ENCODE measurements around the gene DGKD.

DGKD gene

DNA sequence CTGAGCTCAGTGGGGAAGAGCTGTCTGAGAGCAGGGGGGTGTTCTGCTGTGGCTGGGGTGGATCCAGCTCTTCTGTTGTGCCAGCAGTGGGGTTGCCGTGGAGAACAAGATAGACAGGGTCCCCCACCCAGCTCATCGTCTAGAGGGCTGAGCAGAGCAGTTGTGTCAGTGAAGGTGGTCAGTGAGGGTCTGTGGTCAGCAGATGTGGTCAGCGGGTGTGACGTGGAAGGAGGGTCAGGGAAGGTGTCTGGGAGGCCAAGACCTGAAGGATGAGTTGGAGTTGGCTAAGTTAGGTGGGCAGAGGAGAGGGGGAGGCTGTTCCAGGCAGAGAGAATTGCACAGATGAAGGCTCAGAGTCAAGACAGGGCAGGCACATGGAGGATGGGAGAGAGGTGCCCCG is 103.1 kb downstream of the DGKD start:
- TF ChIP-seq POLR2A (IDR thresholded peaks at IDR 0.05; ENCODE audit: low read depth, low read length) = no peak
- TF ChIP-seq POLR2AphosphoS5 (IDR thresholded peaks at IDR 0.05; ENCODE audit: low read depth, low read length) = no peak
- no peak for TF ChIP-seq SPI1 (IDR thresholded peaks at IDR 0.05; ENCODE audit: low read depth, low read length)
- no peak for TF ChIP-seq PAX5 (IDR thresholded peaks at IDR 0.05; ENCODE audit: insufficient read depth, low read length, severe bottlenecking)
- TF ChIP-seq POU2F2 (IDR thresholded peaks at IDR 0.05; ENCODE audit: low read depth, low read length) = no peak
- TF ChIP-seq TAF1 (IDR thresholded peaks at IDR 0.05; ENCODE audit: low read depth, low read length) = no peak
- DNase-seq (ENCODE audit: insufficient read length, low spot score) = no peak
- FAIRE-seq = no peak

DNA sequence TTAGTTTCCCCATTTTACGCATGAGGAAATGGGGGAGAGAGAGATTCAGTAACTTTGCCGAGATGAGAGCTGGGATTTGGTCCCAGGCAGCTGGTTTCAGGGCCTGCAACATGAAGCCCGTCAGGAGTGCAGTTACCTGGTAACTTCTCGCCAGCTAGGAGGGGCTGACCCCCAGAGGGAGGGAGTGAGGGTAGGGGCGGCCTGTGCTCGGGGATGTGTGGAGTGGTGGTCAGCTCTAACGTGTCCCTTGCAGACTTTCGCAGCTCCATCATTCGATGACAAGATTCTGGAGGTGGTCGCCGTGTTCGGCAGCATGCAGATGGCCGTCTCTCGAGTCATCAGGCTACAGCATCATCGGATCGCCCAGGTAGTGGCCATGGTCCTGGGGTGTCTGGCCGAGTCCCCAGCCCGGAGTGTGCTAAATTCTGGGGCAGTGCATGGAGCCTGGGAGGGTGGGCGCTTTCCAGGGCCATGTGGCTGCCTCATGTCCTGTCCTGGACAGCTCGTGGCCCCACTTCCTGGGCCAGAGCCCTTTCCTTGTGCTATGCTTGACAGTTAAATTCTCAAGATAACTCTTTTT is 103.8 kb downstream of the DGKD start:
- TF ChIP-seq POLR2A (IDR thresholded peaks at IDR 0.05; ENCODE audit: low read depth, low read length) (no peak), SPI1 (IDR thresholded peaks at IDR 0.05; ENCODE audit: low read depth, low read length) (no peak), PAX5 (IDR thresholded peaks at IDR 0.05; ENCODE audit: insufficient read depth, low read length, severe bottlenecking) (no peak), POU2F2 (IDR thresholded peaks at IDR 0.05; ENCODE audit: low read depth, low read length) (no peak), POLR2AphosphoS5 (IDR thresholded peaks at IDR 0.05; ENCODE audit: low read depth, low read length) (no peak), TAF1 (IDR thresholded peaks at IDR 0.05; ENCODE audit: low read depth, low read length) (no peak)
- DNase-seq (ENCODE audit: insufficient read length, low spot score) (no peak), FAIRE-seq (no peak)

DNA sequence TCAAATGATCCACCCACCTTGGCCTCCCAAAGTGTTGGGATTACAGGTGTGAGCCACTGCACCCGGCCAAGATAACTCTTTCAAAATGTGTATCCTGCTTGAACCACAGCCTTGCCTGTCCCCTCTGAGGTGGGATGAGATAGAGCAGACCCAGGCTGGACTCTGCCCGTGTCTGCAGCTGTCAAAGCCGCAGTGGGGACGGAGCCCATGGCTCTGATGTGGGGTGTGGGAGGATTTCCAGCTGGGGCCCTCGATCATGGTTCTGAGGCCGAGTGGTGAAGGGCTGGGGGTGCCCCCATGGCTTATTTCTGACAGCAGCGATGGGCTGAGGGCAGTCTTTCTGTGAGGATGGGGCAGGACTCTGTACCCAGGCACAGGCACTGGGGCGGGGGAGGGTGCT is 104.5 kb downstream of the DGKD start:
- DNase-seq (ENCODE audit: insufficient read length, low spot score) (no peak), FAIRE-seq (no peak)
- TF ChIP-seq SPI1 (IDR thresholded peaks at IDR 0.05; ENCODE audit: low read depth, low read length) (no peak), POLR2AphosphoS5 (IDR thresholded peaks at IDR 0.05; ENCODE audit: low read depth, low read length) (no peak), TAF1 (IDR thresholded peaks at IDR 0.05; ENCODE audit: low read depth, low read length) (no peak), POU2F2 (IDR thresholded peaks at IDR 0.05; ENCODE audit: low read depth, low read length) (no peak), PAX5 (IDR thresholded peaks at IDR 0.05; ENCODE audit: insufficient read depth, low read length, severe bottlenecking) (no peak), POLR2A (IDR thresholded peaks at IDR 0.05; ENCODE audit: low read depth, low read length) (no peak)

DNA sequence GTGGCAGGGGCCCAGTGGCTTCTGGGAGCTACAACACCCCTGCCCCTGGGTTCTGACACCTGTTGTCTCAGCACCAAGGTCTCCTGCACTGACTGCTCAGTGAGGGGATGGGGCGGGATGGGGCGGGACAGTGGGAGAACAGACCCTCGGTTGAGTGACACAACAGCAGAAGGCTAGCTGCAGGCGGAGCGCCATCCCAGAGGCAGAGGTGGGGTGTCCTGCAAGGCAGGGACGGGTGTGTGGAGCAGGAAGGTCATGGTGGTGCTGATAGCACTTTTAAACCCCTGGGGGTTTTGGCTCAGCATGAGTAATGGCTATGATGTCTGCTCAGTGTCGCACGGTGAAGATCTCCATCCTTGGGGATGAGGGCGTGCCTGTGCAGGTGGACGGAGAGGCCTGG is 105.1 kb downstream of the DGKD start:
- FAIRE-seq (peak; percentile 26), DNase-seq (ENCODE audit: insufficient read length, low spot score) (no peak)
- TF ChIP-seq PAX5 (IDR thresholded peaks at IDR 0.05; ENCODE audit: insufficient read depth, low read length, severe bottlenecking) (no peak), POLR2A (IDR thresholded peaks at IDR 0.05; ENCODE audit: low read depth, low read length) (no peak), POU2F2 (IDR thresholded peaks at IDR 0.05; ENCODE audit: low read depth, low read length) (no peak), POLR2AphosphoS5 (IDR thresholded peaks at IDR 0.05; ENCODE audit: low read depth, low read length) (no peak), TAF1 (IDR thresholded peaks at IDR 0.05; ENCODE audit: low read depth, low read length) (no peak), SPI1 (IDR thresholded peaks at IDR 0.05; ENCODE audit: low read depth, low read length) (no peak)

DNA sequence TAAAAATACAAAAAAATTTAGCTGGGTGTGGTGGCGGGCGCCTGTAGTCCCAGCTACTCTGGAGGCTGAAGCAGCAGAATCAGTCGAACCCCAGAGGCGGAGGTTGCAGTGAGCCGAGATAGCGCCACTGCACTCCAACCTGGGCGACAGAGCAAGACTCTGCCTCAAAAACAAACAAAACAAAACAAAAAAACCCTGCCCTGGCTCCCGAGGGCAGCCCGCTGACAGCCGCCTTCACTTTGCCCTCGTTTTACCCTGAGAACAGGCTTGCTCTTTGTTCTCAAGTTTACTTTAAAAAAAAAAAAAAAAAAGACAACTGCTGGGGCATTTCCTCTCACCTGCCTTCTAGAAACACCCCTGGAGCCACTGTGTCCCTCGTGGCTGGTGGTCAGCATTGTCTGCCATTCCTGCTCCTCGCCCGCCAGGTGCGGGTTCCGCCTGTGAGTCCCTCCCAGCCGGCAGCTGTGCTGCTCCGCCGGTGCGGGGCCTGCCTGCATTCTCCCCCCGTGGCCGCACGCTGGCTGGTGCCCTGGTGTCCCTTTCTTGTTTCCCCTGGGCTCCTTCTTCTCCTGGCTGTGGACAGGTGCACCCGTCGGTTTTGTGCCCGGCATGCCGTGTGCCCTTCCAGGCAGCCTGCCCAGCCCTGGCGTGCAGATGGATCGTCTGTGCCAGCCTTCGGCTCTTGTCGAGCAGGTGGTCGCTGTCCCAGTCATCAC is 106.6 kb downstream of the DGKD start:
- DNase-seq (ENCODE audit: insufficient read length, low spot score) (no peak), FAIRE-seq (no peak)
- TF ChIP-seq POLR2A (IDR thresholded peaks at IDR 0.05; ENCODE audit: low read depth, low read length) (no peak), POU2F2 (IDR thresholded peaks at IDR 0.05; ENCODE audit: low read depth, low read length) (no peak), POLR2AphosphoS5 (IDR thresholded peaks at IDR 0.05; ENCODE audit: low read depth, low read length) (no peak), TAF1 (IDR thresholded peaks at IDR 0.05; ENCODE audit: low read depth, low read length) (no peak), SPI1 (IDR thresholded peaks at IDR 0.05; ENCODE audit: low read depth, low read length) (no peak), PAX5 (IDR thresholded peaks at IDR 0.05; ENCODE audit: insufficient read depth, low read length, severe bottlenecking) (no peak)

DNA sequence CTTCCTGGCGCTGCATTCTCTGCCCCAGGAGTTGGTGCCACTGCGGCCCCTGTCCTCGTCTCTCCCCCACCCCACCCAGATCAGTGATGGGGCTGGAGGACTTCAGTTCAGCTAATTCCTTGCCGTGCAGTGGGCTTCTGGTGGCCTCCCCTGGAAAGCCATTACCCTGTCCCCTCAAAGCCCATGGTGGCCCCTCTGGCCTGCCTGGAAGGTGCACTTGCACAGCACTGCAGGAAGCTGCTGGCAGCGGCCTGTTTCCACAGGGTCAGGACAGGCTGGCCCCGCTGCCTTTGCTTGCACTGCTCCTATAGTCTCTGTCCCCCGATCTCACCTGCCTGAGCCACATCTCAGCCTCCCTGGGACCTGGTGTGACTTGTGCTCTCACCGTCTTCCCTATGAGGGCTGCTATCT is 107.2 kb downstream of the DGKD start:
- no peak for FAIRE-seq
- no peak for TF ChIP-seq PAX5 (IDR thresholded peaks at IDR 0.05; ENCODE audit: insufficient read depth, low read length, severe bottlenecking)
- no peak for TF ChIP-seq TAF1 (IDR thresholded peaks at IDR 0.05; ENCODE audit: low read depth, low read length)
- TF ChIP-seq SPI1 (IDR thresholded peaks at IDR 0.05; ENCODE audit: low read depth, low read length) = no peak
- no peak for TF ChIP-seq POLR2AphosphoS5 (IDR thresholded peaks at IDR 0.05; ENCODE audit: low read depth, low read length)
- TF ChIP-seq POU2F2 (IDR thresholded peaks at IDR 0.05; ENCODE audit: low read depth, low read length) = no peak
- no peak for TF ChIP-seq POLR2A (IDR thresholded peaks at IDR 0.05; ENCODE audit: low read depth, low read length)
- DNase-seq (ENCODE audit: insufficient read length, low spot score) = no peak

DNA sequence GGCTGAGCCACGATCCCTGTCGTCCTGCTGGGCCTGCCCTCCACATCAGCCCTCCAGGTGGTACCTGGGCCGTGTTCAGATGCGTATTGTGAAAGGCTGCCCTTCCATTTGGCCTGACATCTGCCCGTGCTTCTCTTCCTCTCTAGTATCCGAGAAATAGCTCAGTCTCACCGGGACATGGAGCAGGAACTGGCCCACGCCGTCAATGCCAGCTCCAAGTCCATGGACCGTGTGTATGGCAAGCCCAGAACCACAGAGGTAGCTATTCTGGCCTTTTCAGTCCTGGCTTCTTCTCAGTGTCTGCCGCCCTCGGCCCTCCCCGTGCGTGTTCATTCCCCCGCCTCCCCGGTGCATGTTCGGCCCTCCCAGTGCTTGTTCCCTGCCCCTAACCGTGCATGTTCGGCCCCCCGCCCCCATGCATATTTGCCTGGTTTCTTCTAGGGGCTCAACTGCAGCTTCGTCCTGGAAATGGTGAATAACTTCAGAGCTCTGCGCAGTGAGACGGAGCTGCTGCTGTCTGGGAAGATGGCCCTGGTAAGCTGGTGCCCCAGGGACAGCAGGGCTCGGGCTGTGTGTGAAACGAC is 108.0 kb downstream of the DGKD start:
- no peak for DNase-seq (ENCODE audit: insufficient read length, low spot score)
- FAIRE-seq = no peak
- TF ChIP-seq POU2F2 (IDR thresholded peaks at IDR 0.05; ENCODE audit: low read depth, low read length) = no peak
- TF ChIP-seq PAX5 (IDR thresholded peaks at IDR 0.05; ENCODE audit: insufficient read depth, low read length, severe bottlenecking) = no peak
- TF ChIP-seq SPI1 (IDR thresholded peaks at IDR 0.05; ENCODE audit: low read depth, low read length) = no peak
- no peak for TF ChIP-seq TAF1 (IDR thresholded peaks at IDR 0.05; ENCODE audit: low read depth, low read length)
- no peak for TF ChIP-seq POLR2AphosphoS5 (IDR thresholded peaks at IDR 0.05; ENCODE audit: low read depth, low read length)
- TF ChIP-seq POLR2A (IDR thresholded peaks at IDR 0.05; ENCODE audit: low read depth, low read length) = no peak

DNA sequence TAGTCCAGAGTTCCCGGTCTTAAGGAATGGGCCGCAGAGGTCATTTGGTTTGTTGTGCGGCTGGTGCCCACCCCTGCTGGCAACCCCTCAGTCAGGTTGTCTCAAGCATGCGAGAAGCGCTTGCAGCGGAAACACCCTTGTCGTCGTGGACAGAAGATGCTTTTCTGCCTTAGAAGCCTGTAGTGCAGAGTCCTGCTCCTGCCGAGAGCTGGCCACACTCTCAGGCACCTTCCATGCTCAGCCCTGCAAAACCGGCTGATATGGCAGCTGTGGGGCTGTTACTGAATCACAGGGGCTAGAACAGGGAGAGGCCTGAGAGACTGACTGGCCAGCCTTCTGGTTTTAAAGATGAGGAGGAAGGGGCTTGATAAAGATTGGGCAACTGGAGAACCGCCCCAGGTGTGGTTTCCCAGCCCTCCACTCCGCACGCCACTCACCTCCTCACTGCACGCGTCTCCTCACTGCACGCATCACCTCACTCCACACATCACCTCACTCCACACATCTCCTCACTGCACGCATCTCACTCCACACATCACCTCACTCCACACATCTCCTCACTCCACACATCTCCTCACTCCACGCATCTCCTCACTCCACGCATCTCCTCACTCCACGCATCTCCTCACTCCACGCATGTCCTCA is 108.7 kb downstream of the DGKD start:
- FAIRE-seq (no peak), DNase-seq (ENCODE audit: insufficient read length, low spot score) (no peak)
- TF ChIP-seq POLR2AphosphoS5 (IDR thresholded peaks at IDR 0.05; ENCODE audit: low read depth, low read length) = peak; percentile 22; the same call in 1 of the 2 replicates
- no peak for TF ChIP-seq TAF1 (IDR thresholded peaks at IDR 0.05; ENCODE audit: low read depth, low read length)

DNA sequence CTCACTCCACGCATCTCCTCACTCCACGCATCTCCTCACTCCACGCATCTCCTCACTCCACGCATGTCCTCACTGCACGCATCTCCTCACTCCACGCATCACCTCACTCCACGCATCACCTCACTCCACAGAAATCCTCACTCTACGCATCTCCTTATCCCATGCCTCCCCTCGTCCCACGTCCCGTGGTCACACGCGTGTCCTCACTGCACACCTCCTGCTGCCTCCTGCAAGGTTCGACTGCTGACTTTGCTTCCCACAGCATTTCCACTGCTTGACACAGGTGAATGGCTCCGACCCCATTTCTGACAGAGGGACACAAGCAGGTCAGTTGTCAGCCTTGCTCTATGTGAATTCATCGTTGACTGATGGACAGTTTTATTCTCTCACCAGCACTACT is 109.3 kb downstream of the DGKD start:
- no peak for FAIRE-seq
- no peak for DNase-seq (ENCODE audit: insufficient read length, low spot score)
- TF ChIP-seq PAX5 (IDR thresholded peaks at IDR 0.05; ENCODE audit: insufficient read depth, low read length, severe bottlenecking) (no peak), POLR2AphosphoS5 (IDR thresholded peaks at IDR 0.05; ENCODE audit: low read depth, low read length) (no peak), TAF1 (IDR thresholded peaks at IDR 0.05; ENCODE audit: low read depth, low read length) (no peak), POU2F2 (IDR thresholded peaks at IDR 0.05; ENCODE audit: low read depth, low read length) (no peak), SPI1 (IDR thresholded peaks at IDR 0.05; ENCODE audit: low read depth, low read length) (no peak), POLR2A (IDR thresholded peaks at IDR 0.05; ENCODE audit: low read depth, low read length) (no peak)

All from GM12891 (cell line).